HG02852 (cell line): ENCODE data around the gene LRMDA.

Experiments used
- ATAC-seq: cut with Tn5 transposase; IDR thresholded peaks from one replicate; pipeline ENCODE4 v1.9.1; 2021; ENCODE audit warnings: mild to moderate bottlenecking, moderate library complexity; ENCODE audit not compliant: unreplicated experiment

The LRMDA gene

GRCh38 chr10:75884808-75885207 lies 453.4 kb downstream of the LRMDA start:
- ATAC-seq = no peak

GRCh38 chr10:75887369-75887768 lies 455.9 kb downstream of the LRMDA start:
- no peak for ATAC-seq

- ATAC-seq = no peak
These were observed 456.7 kb downstream of the LRMDA start for GRCh38 chr10:75887992-75888680.

GRCh38 chr10:75889051-75889450 lies 457.6 kb downstream of the LRMDA start:
- no peak for ATAC-seq

- ATAC-seq = no peak
These were observed 463.3 kb downstream of the LRMDA start for GRCh38 chr10:75894761-75895160.

- ATAC-seq = no peak
These were observed 463.8 kb downstream of the LRMDA start for GRCh38 chr10:75895259-75895658.

GRCh38 chr10:75899816-75900390 lies 468.5 kb downstream of the LRMDA start:
- ATAC-seq = no peak

GRCh38 chr10:75902816-75903215 lies 471.4 kb downstream of the LRMDA start:
- ATAC-seq = no peak

GRCh38 chr10:75904499-75905283 lies 473.3 kb downstream of the LRMDA start:
- ATAC-seq = no peak

- no peak for ATAC-seq
These were observed 474.1 kb downstream of the LRMDA start for GRCh38 chr10:75905490-75905889.

GRCh38 chr10:75910032-75910431 lies 478.6 kb downstream of the LRMDA start:
- ATAC-seq = no peak

- no peak for ATAC-seq
These were observed 480.0 kb downstream of the LRMDA start for GRCh38 chr10:75911426-75911825.

- no peak for ATAC-seq
These were observed 485.5 kb downstream of the LRMDA start for GRCh38 chr10:75916906-75917305.

GRCh38 chr10:75919913-75920312 lies 488.5 kb downstream of the LRMDA start:
- no peak for ATAC-seq

GRCh38 chr10:75922435-75922834 lies 491.0 kb downstream of the LRMDA start:
- ATAC-seq = no peak

GRCh38 chr10:75924309-75924902 lies 493.0 kb downstream of the LRMDA start:
- ATAC-seq = no peak

GRCh38 chr10:75925999-75926398 lies 494.6 kb downstream of the LRMDA start:
- ATAC-seq = no peak

GRCh38 chr10:75926763-75927162 lies 495.3 kb downstream of the LRMDA start:
- no peak for ATAC-seq

- ATAC-seq = no peak
These were observed 496.8 kb downstream of the LRMDA start for GRCh38 chr10:75928231-75928630.

GRCh38 chr10:75929630-75930161 lies 498.3 kb downstream of the LRMDA start:
- no peak for ATAC-seq

GRCh38 chr10:75932921-75933320 lies 501.5 kb downstream of the LRMDA start:
- no peak for ATAC-seq
